Adipose tissue (tissue), 3 donors: ENCODE measurements around the gene TET2. TPM values are rescaled to one million over a fixed set of nuclear protein-coding genes. Genes with fewer than 3 reads are reported as not detected.
"Not testable (repeated sequence)": the region's sequence is repeated elsewhere in the genome, so short reads cannot be mapped to it uniquely, and the experiment has no call there.

ENCODE experiments used
- H3K27ac ChIP-seq: one replicate; pipeline ENCODE4 v1.5.1; 2013; ENCODE audit warnings: low read depth, low read length
- WGBS, 3 donors: extraction: QIAGEN DNeasy Blood & Tissue Kit; methylation state at CpG; one replicate each; pipeline ENCODE4 v1.1.7; 2013; 5-methylcytosine and 5-hydroxymethylcytosine counted together
- polyA plus RNA-seq, 3 donors: library from polyadenylated mRNA; stranded (reverse); fragments of 200-250 nt; gene quantifications; one replicate each; pipeline ENCODE4 v1.2.3, GENCODE V29; 2013
- donor health status: healthy with polysubstance abuse.
- donor health status: Bipolar disorder and iron deficiency.
- donor health status: healthy.

TET2 gene
- polyA plus RNA-seq, 3 donors: 1.5 to 3.7 (median 3.1) TPM

GRCh38 chr4:105267280-105267679, 120.6 kb downstream of the TET2 start:
- WGBS, 3 donors: 95 to 99% (median 98%) methylated on average over 3 of the region's 3 CpGs
- no peak overlapping the region for H3K27ac ChIP-seq

- H3K27ac ChIP-seq: no peak overlapping the region
- 86 to 90% (median 89%) methylated on average over 1 of the region's 1 CpG for WGBS, 3 donors
Measured at GRCh38 chr4:105272002-105272401, 125.3 kb downstream of the TET2 start.

DNA sequence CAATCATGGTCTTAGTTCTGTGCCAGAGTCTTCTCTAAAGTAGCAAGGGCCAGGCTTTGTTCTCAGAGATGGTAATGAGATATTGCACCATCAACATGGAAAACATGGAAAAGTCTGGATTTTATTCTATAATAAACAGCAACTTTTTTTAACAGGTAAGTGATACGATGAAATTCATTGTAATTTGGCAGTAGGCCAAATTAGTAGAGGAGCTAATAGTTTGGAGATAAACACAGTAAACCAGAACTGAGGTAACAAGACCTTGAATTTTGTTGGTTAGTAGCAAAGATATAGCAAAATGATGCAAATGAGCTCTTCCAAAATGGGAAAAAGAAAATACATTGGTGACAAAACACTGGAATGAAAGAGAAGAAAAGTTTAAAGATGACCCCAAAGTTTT, 126.6 kb downstream of the TET2 start:
- no peak overlapping the region for H3K27ac ChIP-seq
- WGBS, 3 donors: 81 to 90% (median 82%) methylated on average over 1 of the region's 1 CpG

DNA sequence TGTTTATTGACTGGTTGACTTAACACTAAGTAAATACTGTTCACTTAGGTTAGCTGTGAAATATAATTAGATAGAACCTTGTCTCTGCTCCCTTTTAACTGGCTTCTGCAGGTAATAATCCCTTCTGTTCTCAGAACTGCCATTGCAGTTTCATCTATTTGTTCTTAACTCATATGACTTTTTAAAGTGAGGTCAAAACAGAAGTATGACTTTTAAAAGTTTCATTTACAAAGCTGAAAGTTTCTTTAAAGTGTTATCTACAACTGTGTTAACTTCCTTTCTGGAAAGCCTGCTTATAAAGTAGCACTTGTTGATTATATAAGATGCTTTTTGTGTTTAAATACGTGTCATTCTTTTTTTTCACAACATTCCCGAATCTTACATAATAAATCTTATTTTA, 127.4 kb downstream of the TET2 start:
- no peak overlapping the region for H3K27ac ChIP-seq
- 39 to 57% (median 53%) methylated on average over 2 of the region's 2 CpGs for WGBS, 3 donors

DNA sequence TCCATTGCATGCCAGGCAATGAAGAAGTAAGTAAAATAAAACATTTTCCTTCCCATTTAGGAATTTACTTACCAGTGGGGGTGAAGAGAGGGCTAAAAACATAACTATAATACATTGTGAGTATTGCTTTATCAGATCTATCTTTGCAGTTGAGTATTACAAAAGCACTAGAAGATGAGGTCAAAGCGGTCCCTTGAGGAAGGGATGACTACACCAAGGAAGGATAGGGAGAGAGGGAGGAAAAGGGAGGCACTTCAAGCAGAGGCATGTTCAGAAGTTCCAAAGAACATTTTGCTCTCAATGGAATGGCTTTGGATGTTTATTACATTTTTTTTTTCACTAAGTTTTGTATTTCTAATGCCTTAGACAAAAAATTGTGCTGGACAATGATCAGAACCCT, 127.8 kb downstream of the TET2 start:
- no peak overlapping the region for H3K27ac ChIP-seq
- 79 to 100% (median 80%) methylated on average over 1 of the region's 1 CpG for WGBS, 3 donors

GRCh38 chr4:105276361-105277104, 129.9 kb downstream of the TET2 start:
- H3K27ac ChIP-seq: no peak overlapping the region
- WGBS, 3 donors: 94 to 97% (median 97%) methylated on average over 9 of the region's 9 CpGs

GRCh38 chr4:105277702-105278101, 131.0 kb downstream of the TET2 start:
- H3K27ac ChIP-seq: no peak overlapping the region
- 92 to 98% (median 93%) methylated on average over 1 of the region's 1 CpG for WGBS, 3 donors

GRCh38 chr4:105279314-105279713, 132.6 kb downstream of the TET2 start:
- WGBS, 3 donors: 95 to 100% (median 100%) methylated on average over 1 of the region's 1 CpG

DNA sequence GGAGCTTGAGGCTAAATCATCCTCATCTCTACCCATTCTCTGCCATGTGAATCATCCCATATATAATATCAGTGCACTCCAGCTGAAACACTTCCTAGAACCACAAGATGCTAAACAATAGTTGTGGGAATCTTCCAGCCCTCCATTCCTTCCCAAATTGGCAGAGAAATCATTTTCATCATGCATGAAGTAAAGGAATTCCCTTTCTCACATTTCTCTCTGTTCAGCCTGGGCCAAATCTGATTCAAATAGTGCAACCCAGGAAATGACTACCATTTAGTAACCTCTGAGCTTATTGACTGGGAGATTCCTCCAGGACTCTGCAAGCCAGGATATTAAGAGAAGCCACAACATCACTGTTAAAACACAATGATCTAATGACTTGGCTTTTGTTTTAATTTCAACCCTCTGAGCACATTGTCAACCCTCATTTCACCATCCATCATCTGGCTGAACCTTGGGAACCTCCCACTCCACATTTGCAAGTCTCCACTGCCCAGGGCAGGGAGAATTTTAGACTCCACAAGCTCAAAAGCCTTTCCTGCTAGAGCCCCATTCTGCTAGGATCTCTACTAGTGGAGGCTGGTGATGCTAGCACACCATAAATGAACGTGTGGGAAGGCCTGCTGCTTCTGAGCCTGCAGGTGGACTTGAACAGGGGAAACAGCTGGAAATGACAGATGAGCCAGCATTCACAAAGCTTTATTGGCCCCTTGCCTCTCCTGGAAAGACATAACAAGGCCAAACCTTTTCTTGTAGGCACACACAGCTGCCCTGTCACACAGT, 133.9 kb downstream of the TET2 start:
- whole genome bisulfite sequencing, 3 donors: 20 to 55% (median 50%) methylated on average over 1 of the region's 1 CpG
- H3K27ac ChIP-seq: no peak overlapping the region

More at GRCh38 chr4:105279314-105279713, 132.6 kb downstream of the TET2 start:
- H3K27ac ChIP-seq: no peak overlapping the region

- no peak overlapping the region for H3K27ac ChIP-seq
- WGBS, 3 donors: 30 to 70% (median 56%) methylated on average over 5 of the region's 5 CpGs
Measured at GRCh38 chr4:105281124-105281415, 134.4 kb downstream of the TET2 start.

GRCh38 chr4:105282489-105282888, 135.8 kb downstream of the TET2 start:
- H3K27ac ChIP-seq: no peak overlapping the region
- 90 to 92% (median 91%) methylated on average over 3 of the region's 3 CpGs for WGBS, 3 donors

DNA sequence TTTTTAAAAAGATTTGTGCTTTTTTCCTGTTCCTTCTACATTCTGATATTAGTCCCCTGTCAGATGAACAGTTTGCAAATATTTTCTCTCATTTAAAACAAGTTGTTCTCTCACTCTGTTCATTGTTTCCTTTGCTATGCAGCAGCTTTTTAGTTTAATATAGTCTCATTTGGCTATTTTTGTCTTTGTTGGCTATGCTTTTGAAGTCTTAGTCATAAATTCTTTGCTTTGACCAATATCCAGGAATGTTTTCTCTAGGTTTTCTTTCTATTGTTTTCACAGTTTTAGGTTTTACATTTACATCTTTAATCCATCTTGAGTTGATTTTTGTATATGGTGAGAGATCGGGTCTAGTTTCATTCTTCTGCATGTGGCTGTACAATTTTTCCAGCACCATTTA, 136.8 kb downstream of the TET2 start:
- H3K27ac ChIP-seq: no peak overlapping the region
- WGBS, 3 donors: 91 to 97% (median 95%) methylated on average over 1 of the region's 1 CpG

DNA sequence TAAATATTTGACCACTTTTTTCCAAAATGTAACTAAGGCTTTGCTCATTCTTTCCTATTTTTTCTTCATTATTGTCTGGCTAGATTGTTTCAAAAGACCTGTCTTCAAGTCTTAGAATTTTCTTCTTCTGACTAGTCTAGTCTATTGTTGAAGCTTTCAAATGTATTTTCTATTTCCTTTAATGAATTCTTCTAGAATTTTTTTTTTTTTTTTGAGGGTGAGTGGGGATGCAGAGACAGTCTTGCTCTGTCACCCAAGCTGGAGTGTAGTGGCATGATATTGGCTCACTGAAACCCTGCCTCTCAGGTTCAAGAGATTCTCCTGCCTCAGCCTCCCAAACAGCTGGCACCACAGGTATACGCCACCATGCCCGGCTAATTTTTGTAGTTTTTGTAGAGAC, 141.4 kb downstream of the TET2 start:
- 94 to 100% (median 95%) methylated on average over 2 of the region's 2 CpGs for WGBS, 3 donors
- no peak overlapping the region for H3K27ac ChIP-seq

DNA sequence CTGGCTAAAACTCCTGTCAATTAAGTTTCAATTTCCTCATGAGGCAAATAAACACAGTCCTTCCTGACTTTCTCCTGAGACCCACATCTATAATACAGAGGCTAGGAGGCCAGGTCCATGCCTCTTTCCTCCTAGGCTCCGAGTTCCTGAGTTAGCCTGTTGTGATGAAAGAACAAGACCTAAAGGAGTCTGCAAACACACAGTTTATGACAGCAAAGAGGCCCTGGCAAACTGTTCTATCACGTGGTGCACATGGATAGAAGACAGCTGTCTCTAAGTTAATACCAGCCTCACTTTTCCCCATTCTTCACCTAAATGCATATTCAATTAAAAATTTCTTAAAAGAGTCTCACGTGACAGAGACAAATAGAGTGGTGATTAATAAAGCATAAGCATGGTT, 145.2 kb downstream of the TET2 start:
- no peak overlapping the region for H3K27ac ChIP-seq
- WGBS, 3 donors: 62 to 77% (median 73%) methylated on average over 3 of the region's 3 CpGs

DNA sequence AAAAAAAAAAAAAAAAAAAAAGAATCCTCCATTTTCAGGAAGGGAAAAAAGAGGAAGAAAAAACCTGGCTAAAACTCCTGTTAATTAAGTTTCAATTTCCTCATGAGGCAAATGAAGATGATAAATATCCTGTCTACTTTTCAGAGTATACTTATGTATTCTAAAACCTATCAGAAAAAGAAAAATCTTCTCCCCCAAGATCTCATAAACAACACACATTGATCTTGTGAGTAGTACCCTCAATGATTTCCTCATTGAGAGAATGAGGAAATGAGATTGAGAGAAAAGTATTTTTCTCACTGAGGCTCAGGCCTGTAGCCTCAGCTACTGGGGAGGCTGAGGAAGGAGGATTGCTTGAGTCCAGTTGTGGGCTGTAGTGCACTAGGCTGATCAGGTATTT, 146.7 kb downstream of the TET2 start:
- H3K27ac ChIP-seq: no peak overlapping the region

DNA sequence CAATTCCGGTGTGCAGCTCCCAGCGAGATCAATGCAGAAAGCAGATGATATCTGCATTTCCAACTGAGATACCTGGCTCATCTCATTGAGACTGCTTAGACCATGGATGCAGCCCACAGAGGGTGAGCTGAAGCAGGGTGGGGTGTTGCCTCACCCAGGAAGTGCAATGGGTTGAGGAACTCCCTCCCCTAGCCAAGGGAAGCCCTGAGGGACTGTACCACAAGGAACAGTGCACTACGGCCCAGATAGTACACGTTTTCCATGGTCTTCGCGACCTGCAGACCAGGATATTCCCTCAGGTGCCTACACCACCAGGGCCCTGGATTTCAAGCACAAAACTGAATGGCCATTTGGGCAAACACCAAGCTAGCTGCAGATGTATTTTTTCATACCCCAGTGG, 150.0 kb downstream of the TET2 start:
- no peak overlapping the region for H3K27ac ChIP-seq
- WGBS, 3 donors: 74 to 89% (median 82%) methylated on average over 6 of the region's 6 CpGs

DNA sequence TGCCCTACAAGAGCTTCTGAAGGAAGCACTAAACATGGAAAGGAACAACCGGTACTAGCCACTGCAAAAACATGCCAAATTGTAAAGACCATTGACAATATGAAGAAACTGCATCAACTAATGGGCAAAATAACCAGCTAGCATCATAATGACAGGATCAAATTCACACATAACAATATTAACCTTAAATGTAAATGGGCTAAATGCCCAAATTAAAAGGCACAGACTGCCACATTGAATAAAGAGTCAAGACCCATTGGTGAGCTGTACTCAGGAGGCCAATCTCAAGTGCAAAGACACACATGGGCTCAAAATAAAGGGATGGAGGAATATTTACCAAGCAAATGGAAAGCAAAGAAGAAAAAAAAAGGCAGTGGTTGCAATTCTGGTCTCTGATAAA, 152.4 kb downstream of the TET2 start:
- H3K27ac ChIP-seq: not testable (repeated sequence)
- WGBS, 3 donors: 100% methylated on average over 1 of the region's 1 CpG

GRCh38 chr4:105304085-105304484, 157.4 kb downstream of the TET2 start:
- no peak overlapping the region for H3K27ac ChIP-seq

- 84 to 86% (median 84%) methylated on average over 5 of the region's 5 CpGs for WGBS, 3 donors
- H3K27ac ChIP-seq: no peak overlapping the region
Measured at GRCh38 chr4:105305019-105305836, 158.6 kb downstream of the TET2 start.
